ENCODE measurements around the gene RIPPLY2.

RIPPLY2 gene

GRCh38 chr6:83868639-83869038, 15.5 kb downstream of the RIPPLY2 start:
- TF ChIP-seq CTCF (IDR thresholded peaks at IDR 0.05; ENCODE audit: low read depth, low read length) = no peak
- H3K4me3 ChIP-seq (replicated peaks in 1 of 2; ENCODE audit: low read depth in 2 of 2, low read length in 2 of 2) = no peak overlapping the region
- DNase-seq (ENCODE audit: low read depth in 2 of 2) = peak; percentile 64 to 82

- TF ChIP-seq CTCF (IDR thresholded peaks at IDR 0.05; ENCODE audit: low read depth, low read length) = no peak
- H3K4me3 ChIP-seq (replicated peaks in 1 of 2; ENCODE audit: low read depth in 2 of 2, low read length in 2 of 2) = no peak overlapping the region
- no peak for DNase-seq (ENCODE audit: low read depth in 2 of 2)
Measured at GRCh38 chr6:83870649-83871048, 17.5 kb downstream of the RIPPLY2 start.

- DNase-seq (ENCODE audit: low read depth in 2 of 2) = peak in 1 of 2 donors; percentile 10
- no peak for TF ChIP-seq CTCF (IDR thresholded peaks at IDR 0.05; ENCODE audit: low read depth, low read length)
- H3K4me3 ChIP-seq (replicated peaks in 1 of 2; ENCODE audit: low read depth in 2 of 2, low read length in 2 of 2) = no peak overlapping the region
Measured at GRCh38 chr6:83872386-83873118, 19.4 kb downstream of the RIPPLY2 start.

- DNase-seq (ENCODE audit: low read depth in 2 of 2) = no peak
- H3K4me3 ChIP-seq (replicated peaks in 1 of 2; ENCODE audit: low read depth in 2 of 2, low read length in 2 of 2) = no peak overlapping the region
- no peak for TF ChIP-seq CTCF (IDR thresholded peaks at IDR 0.05; ENCODE audit: low read depth, low read length)
Measured at GRCh38 chr6:83873869-83874268, 20.7 kb downstream of the RIPPLY2 start.

- no peak for TF ChIP-seq CTCF (IDR thresholded peaks at IDR 0.05; ENCODE audit: low read depth, low read length)
- no peak for DNase-seq (ENCODE audit: low read depth in 2 of 2)
- H3K4me3 ChIP-seq (replicated peaks in 1 of 2; ENCODE audit: low read depth in 2 of 2, low read length in 2 of 2) = no peak overlapping the region
Measured at GRCh38 chr6:83875843-83876242, 22.7 kb downstream of the RIPPLY2 start.

- TF ChIP-seq CTCF (IDR thresholded peaks at IDR 0.05; ENCODE audit: low read depth, low read length) = no peak
- no peak overlapping the region for H3K4me3 ChIP-seq (replicated peaks in 1 of 2; ENCODE audit: low read depth in 2 of 2, low read length in 2 of 2)
- DNase-seq (ENCODE audit: low read depth in 2 of 2) = no peak
Measured at GRCh38 chr6:83878902-83879644, 25.9 kb downstream of the RIPPLY2 start.
